ENCODE measurements around the gene MYH7B.

GRCh38 chr20:35000311-35000921 lies 44.7 kb downstream of the MYH7B start:
- TF ChIP-seq CTCF (IDR thresholded peaks at IDR 0.05) (no peak), POLR2A (IDR thresholded peaks at IDR 0.05) (no peak)

Measured in uterus (tissue), 2 donors.